VCaP (cell line): ENCODE results near the gene CCDC102B.

Experiments
- H3K27ac ChIP-seq: fragments of 450-650 bp; 2 replicates; pipeline ENCODE4 v1.5.1; 2017
- CTCF ChIP-seq: fragments of 450-650 bp; conservative IDR thresholded peaks from 2 replicates; pipeline ENCODE4 v1.5.1; 2017; ENCODE audit warnings: mild to moderate bottlenecking, moderate library complexity

CCDC102B gene

DNA sequence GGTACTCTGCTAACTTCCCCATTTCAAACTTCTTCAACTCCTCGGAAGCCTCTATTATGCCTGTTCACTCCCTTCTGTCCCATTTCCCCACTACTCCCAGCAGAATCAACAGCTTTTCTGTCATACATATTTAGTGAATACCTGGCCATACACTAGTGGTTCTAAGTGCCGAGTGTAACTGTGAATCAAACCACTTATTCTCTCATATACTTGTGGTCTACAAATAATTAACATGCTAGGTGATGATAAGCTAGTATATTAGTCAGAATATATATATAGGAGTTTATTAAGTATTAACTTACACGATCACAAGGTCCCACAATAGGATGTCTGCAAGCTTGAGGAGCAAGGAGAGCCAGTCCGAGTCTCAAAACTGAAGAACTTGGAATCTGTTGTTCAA is 150.7 kb downstream of the CCDC102B start:
- TF ChIP-seq CTCF, result no peak

GRCh38 chr18:68954738-68955137 is 156.9 kb downstream of the CCDC102B start:
- H3K27ac ChIP-seq, result no peak overlapping the region
- no peak for TF ChIP-seq CTCF

More for the DNA sequence above, 150.7 kb downstream of the CCDC102B start:
- no peak overlapping the region for H3K27ac ChIP-seq

GRCh38 chr18:68956650-68957049 is 158.8 kb downstream of the CCDC102B start:
- no peak for TF ChIP-seq CTCF
- no peak overlapping the region for H3K27ac ChIP-seq

GRCh38 chr18:68960355-68960754 is 162.5 kb downstream of the CCDC102B start:
- H3K27ac ChIP-seq, result no peak overlapping the region
- TF ChIP-seq CTCF, result no peak

DNA sequence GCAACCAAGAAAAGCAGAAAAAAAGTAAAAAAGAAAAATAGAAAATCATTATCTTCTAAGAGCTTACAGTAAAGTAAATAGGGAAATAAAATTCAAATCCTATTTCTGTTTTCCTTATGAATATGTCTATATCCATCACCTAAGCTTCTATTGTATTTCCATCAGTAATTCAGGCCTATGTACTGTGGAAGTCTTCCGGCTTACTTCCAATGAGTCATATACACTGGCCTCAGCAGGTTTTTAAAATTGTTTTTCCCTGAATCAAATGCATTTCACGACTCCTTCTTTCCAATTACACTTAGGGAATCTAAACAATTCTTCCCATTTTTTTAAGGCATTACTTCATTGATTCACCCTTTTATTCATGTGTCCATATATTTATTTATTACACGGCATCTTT is 164.7 kb downstream of the CCDC102B start:
- H3K27ac ChIP-seq, result no peak overlapping the region
- no peak for TF ChIP-seq CTCF

DNA sequence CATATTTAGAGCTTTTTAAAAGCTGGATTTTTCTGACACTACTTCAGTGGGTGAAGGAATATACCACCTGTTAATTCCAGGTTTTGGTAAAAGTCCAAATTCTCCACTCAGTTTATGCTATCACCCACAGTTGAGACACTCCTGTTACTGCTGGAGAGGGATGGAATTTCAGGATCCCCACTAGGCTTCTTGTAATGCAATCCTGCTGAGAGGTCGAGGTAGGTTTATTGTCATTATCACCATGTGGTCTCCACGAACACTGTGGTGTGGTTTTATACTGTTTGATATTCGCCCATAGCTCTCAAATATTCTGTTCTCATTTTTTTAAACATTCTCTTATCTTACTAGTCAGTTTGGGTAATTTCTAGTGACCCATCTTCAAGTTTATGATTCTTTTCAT is 167.9 kb downstream of the CCDC102B start:
- TF ChIP-seq CTCF, result no peak
- H3K27ac ChIP-seq, result no peak overlapping the region

GRCh38 chr18:68969027-68969426 is 171.1 kb downstream of the CCDC102B start:
- no peak overlapping the region for H3K27ac ChIP-seq
- TF ChIP-seq CTCF, result no peak

GRCh38 chr18:68972176-68972575 is 174.3 kb downstream of the CCDC102B start:
- TF ChIP-seq CTCF, result no peak
- H3K27ac ChIP-seq, result no peak overlapping the region
